A673 (cell line): Measurements from ENCODE around the gene HEATR9. TPM values are rescaled to one million over a fixed set of nuclear protein-coding genes. Genes with fewer than 3 reads are reported as not detected.

Experiments
- BruUV-seq: library from RNA; stranded (reverse); fragments of 400-500 nt; replicated peaks from 2 replicates; lab custom pipeline; 2021; lab: Mats Ljungman, UMichigan
- CTCF ChIA-PET: fragments of 300-600 bp; sonication (Branson Sonifier 250); formaldehyde crosslinking; loops from one replicate; lab custom pipeline; 2022; ENCODE audit warnings: antibody characterized with exemption; lab: Charles Lee
- POLR2A ChIA-PET: fragments of 300-600 bp; sonication (Branson Sonifier 250); formaldehyde crosslinking; loops from one replicate; lab custom pipeline; 2022; ENCODE audit warnings: antibody characterized with exemption; ENCODE audit not compliant: low non-redundant PET; lab: Charles Lee
- DNase-seq: peaks from one replicate; pipeline ENCODE4 v3.0.0-alpha.2; 2015; ENCODE audit warnings: low spot score
- H3K27ac ChIP-seq: fragments of 200-600 bp; sonication (generic); 2 replicates; pipeline ENCODE4 v1.5.1; 2016; ENCODE audit warnings: mixed run types, low read depth, mild to moderate bottlenecking, mixed read lengths, antibody characterized with exemption, low read length; ENCODE audit not compliant: poor library complexity, severe bottlenecking
- H3K27me3 ChIP-seq: fragments of 200-600 bp; sonication (generic); replicated peaks from 2 replicates; pipeline ENCODE4 v1.6.1; 2017; ENCODE audit warnings: mixed run types, low read depth, mild to moderate bottlenecking, mixed read lengths, antibody characterized with exemption, low read length; ENCODE audit not compliant: insufficient read depth, poor library complexity
- H3K36me3 ChIP-seq: fragments of 200-600 bp; sonication (generic); 2 replicates; pipeline ENCODE4 v1.6.1; 2016; ENCODE audit warnings: mixed run types, mild to moderate bottlenecking, mixed read lengths, antibody characterized with exemption, low read length; ENCODE audit not compliant: insufficient read depth, poor library complexity, severe bottlenecking
- H3K4me1 ChIP-seq: fragments of 200-600 bp; sonication (generic); 2 replicates; pipeline ENCODE4 v1.6.1; 2017; ENCODE audit warnings: mixed run types, mild to moderate bottlenecking, mixed read lengths, antibody characterized with exemption, low read length; ENCODE audit not compliant: insufficient read depth, poor library complexity, severe bottlenecking
- H3K4me3 ChIP-seq: fragments of 200-600 bp; sonication (generic); 2 replicates; pipeline ENCODE4 v1.5.1; 2016; ENCODE audit warnings: low read depth, mixed run types, mild to moderate bottlenecking, mixed read lengths, low read length; ENCODE audit not compliant: poor library complexity, severe bottlenecking
- H3K9me3 ChIP-seq: fragments of 200-600 bp; sonication (generic); 2 replicates; pipeline ENCODE4 v1.6.1; 2016; ENCODE audit warnings: mixed run types, low read depth, mild to moderate bottlenecking, mixed read lengths, antibody characterized with exemption, low read length; ENCODE audit not compliant: poor library complexity, severe bottlenecking
- EZH2 ChIP-seq: fragments of 200-600 bp; sonication (generic); IDR thresholded peaks from 2 replicates; pipeline ENCODE4 v1.6.1; 2017; ENCODE audit warnings: borderline replicate concordance, low read depth, mild to moderate bottlenecking, mixed read lengths, antibody characterized with exemption, low read length; ENCODE audit not compliant: poor library complexity, severe bottlenecking
- intact Hi-C: fragments of 100-400 bp; cut with micrococcal nuclease; formaldehyde crosslinking; loops from one replicate; pipeline ENCODE4 v1.10.0; 2022; ENCODE audit not compliant: unreplicated experiment
- total RNA-seq: library from RNA; stranded (reverse); gene quantifications from 2 replicates; pipeline ENCODE4 v1.2.3, GENCODE V29; 2021
- TF ChIP-seq, protein P1 (sequence below): fragments of 300-800, 200-600 bp; sonication (generic); conservative IDR thresholded peaks from 2 replicates; pipeline ENCODE4 v1.5.1; 2017; ENCODE audit warnings: low read depth, mild to moderate bottlenecking, antibody characterized with exemption, low read length, moderate library complexity, mixed read lengths

The HEATR9 gene
- total RNA-seq, 1 experiment from 2014 or later = not detected

DNA sequence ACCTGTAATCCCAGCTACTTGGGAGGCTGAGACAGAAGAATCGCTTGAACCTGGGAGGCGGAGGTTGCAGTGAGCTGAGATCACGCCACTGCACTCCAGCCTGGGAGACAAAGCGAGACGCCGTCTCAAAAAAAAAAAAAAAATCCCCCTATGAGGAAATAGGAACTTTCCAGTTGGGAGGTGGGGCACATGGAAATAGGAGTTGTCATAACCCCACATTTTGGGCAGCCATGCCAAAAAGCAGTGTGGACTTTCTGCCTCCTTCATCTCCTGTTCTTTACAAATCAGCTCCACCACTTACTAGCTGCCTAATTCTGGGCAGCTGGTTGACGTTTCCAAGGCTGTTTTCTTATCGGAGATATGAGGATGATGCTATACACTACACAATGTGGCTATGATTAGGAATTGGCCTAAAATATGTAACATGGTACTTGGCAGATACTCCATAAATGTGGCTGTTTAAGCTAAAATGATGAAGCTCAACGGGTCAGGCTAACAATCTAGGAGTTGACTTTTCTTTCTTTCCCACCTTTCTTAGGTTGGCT is 33.0 kb upstream of the HEATR9 start:
- no peaks in the 10 kb centered on the region for H3K27me3 ChIP-seq
- ChIA-PET CTCF (no interaction called here), POLR2A (no interaction called here)
- no peak overlapping the region for H3K27ac ChIP-seq
- intact Hi-C loops = no loop called here
- no TSS peak for BruUV-seq
- no peaks in the 10 kb centered on the region for H3K36me3 ChIP-seq
- H3K4me3 ChIP-seq = no peak overlapping the region
- H3K9me3 ChIP-seq = no peaks in the 10 kb centered on the region
- H3K4me1 ChIP-seq = no peaks in the 10 kb centered on the region
- no peak for TF ChIP-seq EZH2
- TF ChIP-seq, protein P1, sequence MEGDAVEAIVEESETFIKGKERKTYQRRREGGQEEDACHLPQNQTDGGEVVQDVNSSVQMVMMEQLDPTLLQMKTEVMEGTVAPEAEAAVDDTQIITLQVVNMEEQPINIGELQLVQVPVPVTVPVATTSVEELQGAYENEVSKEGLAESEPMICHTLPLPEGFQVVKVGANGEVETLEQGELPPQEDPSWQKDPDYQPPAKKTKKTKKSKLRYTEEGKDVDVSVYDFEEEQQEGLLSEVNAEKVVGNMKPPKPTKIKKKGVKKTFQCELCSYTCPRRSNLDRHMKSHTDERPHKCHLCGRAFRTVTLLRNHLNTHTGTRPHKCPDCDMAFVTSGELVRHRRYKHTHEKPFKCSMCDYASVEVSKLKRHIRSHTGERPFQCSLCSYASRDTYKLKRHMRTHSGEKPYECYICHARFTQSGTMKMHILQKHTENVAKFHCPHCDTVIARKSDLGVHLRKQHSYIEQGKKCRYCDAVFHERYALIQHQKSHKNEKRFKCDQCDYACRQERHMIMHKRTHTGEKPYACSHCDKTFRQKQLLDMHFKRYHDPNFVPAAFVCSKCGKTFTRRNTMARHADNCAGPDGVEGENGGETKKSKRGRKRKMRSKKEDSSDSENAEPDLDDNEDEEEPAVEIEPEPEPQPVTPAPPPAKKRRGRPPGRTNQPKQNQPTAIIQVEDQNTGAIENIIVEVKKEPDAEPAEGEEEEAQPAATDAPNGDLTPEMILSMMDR = no peak
- DNase-seq = no peak

DNA sequence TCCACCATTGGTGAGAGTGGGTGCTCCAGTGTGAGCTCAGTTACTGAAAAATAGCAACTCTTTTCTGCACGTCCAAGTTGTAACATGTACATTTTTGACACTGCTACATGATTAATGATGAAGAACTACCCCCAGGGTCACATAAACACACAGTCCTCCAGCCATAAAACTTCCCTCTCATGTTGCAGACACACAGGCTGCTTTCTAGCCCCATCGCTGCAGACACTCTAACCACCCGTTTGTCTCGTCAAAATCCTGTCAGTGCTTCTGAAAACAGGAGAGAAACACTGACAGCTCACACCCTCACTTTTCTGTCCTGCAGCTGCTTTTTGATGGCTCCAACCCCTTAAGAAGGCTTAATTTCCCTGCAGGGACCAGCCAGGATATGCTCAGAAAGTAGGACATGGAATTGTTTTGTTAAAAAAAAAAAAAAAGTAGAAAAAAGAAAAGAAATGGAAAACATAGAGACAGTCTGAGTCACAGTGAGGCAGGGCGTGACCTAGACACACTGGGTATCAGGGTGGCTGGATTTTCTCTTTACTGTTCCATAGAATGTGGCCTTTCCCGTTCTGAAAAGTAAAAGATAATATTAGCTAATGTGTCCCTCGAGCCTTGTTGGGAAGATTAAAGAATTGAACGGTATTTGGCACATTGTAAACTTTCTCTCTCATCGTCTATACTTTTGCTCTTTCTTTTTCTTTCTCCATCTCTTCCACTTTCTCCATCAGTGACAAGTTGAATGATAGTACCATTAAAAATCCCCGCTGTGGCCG is 32.2 kb upstream of the HEATR9 start:
- Histone ChIP-seq H3K9me3 (no peaks in the 10 kb centered on the region), H3K36me3 (no peaks in the 10 kb centered on the region), H3K27ac (no peak overlapping the region), H3K4me1 (no peaks in the 10 kb centered on the region), H3K4me3 (no peak overlapping the region), H3K27me3 (no peaks in the 10 kb centered on the region)
- TF ChIP-seq, protein P1 = no peak
- TF ChIP-seq EZH2 = no peak
- no peak for DNase-seq
- CTCF ChIA-PET = no interaction called here
- POLR2A ChIA-PET = no interaction called here
- no TSS peak for BruUV-seq
- intact Hi-C loops = no loop called here

DNA sequence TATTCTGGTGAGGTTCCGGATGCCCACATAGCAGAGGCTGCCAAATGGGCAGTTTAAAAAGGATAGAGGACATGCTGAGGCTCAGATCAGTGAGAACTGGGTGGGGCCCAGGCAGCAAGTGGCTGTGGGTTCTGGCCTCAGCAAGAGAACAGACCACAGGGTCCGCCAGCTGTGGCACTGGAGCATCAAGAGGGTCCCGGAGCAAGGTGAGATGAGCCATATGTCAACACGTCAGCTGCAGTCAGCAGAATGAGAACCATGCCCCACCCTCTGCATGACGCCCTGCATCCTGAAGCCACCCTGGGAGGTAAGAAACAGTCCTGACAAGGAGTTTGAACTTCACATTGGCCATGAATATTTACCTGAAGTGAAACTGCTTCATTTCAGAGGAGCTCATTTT is 31.6 kb upstream of the HEATR9 start:
- Histone ChIP-seq H3K27ac (no peak overlapping the region), H3K9me3 (no peaks in the 10 kb centered on the region), H3K27me3 (no peaks in the 10 kb centered on the region), H3K4me3 (no peak overlapping the region), H3K4me1 (no peaks in the 10 kb centered on the region), H3K36me3 (no peaks in the 10 kb centered on the region)
- ChIA-PET CTCF (no interaction called here), POLR2A (no interaction called here)
- TF ChIP-seq, protein P1 = no peak
- no peak for TF ChIP-seq EZH2
- DNase-seq = no peak
- intact Hi-C loops = no loop called here
- BruUV-seq = no TSS peak
